IPS DF 6.9 (cell line): ENCODE results near the gene OR6C75.
"Not testable (repeated sequence)": the region's sequence is repeated elsewhere in the genome, so short reads cannot be mapped to it uniquely, and the experiment has no call there.

Source experiments
- DNase-seq: peaks from one replicate; pipeline ENCODE4 v3.0.0-alpha.2; 2013; ENCODE audit warnings: low read depth, low spot score
- H3K27ac ChIP-seq: one replicate; pipeline ENCODE4 v1.5.1; 2013; ENCODE audit warnings: low read length, control low read depth
- H3K27me3 ChIP-seq: 2 replicates; pipeline ENCODE4 v1.6.1; 2013; ENCODE audit warnings: mild to moderate bottlenecking, low read length; ENCODE audit not compliant: control insufficient read depth, insufficient read depth
- H3K36me3 ChIP-seq: 2 replicates; pipeline ENCODE4 v1.6.1; 2013; ENCODE audit warnings: low read length; ENCODE audit not compliant: control insufficient read depth, insufficient read depth
- H3K4me1 ChIP-seq: 2 replicates; pipeline ENCODE4 v1.6.1; 2013; ENCODE audit warnings: low read length; ENCODE audit not compliant: control insufficient read depth, insufficient read depth
- H3K4me3 ChIP-seq: 2 replicates; pipeline ENCODE4 v1.5.1; 2013; ENCODE audit warnings: mild to moderate bottlenecking, low read length
- H3K9me3 ChIP-seq: 2 replicates; pipeline ENCODE4 v1.6.1; 2013; ENCODE audit warnings: low read length, inconsistent platforms; ENCODE audit not compliant: control insufficient read depth, insufficient read depth
- WGBS: extraction: QIAGEN DNeasy Blood & Tissue Kit; methylation state at CpG from one replicate; pipeline ENCODE4 v1.1.7; 2013; ENCODE audit warnings: mixed read lengths, missing lambda C conversion rate; ENCODE audit not compliant: insufficient read length, insufficient coverage; 5-methylcytosine and 5-hydroxymethylcytosine counted together

OR6C75 gene

DNA sequence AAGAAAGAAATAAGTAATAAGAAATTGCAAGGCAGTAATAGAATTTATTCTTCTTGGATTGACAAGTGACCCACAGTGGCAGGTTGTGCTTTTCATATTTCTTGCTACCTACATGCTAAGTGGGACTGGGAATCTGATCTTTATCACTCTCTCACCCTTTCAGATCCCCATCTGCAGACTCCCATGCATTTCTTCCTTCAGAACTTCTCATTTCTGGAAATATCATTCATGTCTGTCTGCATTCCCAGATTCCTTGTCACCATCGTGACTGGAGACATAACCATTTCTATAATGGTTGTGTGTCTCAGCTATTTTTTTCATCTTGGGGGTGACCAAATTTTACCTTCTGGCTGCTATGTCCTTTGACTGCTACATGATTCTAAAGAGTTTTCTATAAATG lies 33.6 kb downstream of the OR6C75 start:
- Histone ChIP-seq H3K4me3 (no peak overlapping the region), H3K27me3 (no peaks in the 10 kb centered on the region), H3K27ac (no peak overlapping the region), H3K36me3 (no peaks in the 10 kb centered on the region), H3K4me1 (no peaks in the 10 kb centered on the region), H3K9me3 (no peaks in the 10 kb centered on the region)
- DNase-seq: no peak
- WGBS: no CpG with 5 or more reads among the region's 1 CpG

DNA sequence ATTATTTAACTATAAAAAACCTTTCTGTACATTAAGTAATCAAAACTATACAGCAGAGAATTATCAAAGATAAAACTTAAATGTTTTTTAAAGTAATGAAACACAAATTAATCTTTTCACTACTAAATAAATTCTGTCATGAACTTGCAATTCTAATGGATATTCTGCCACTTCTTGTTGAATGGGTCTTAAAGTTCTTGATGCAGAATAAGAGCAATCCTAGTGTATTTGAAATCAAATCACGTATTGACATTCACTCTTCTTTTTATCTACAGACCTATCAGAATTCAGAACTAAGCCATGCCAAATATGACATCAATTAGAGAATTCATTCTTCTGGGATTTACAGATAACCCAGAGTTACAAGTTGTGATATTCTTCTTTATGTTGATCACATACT lies 37.5 kb downstream of the OR6C75 start, which contains the start of gene OR6C65:
TSS of gene OR6C65 (plus strand) at position 301 of the 400 bp plus-strand sequence. CDS start at position 301, 0 bp downstream.
- no peaks in the 10 kb centered on the region for H3K36me3 ChIP-seq
- no peaks in the 10 kb centered on the region for H3K4me1 ChIP-seq
- no peak within 1 kb of the TSS for H3K27ac ChIP-seq
- no peak for DNase-seq
- H3K9me3 ChIP-seq: no peaks in the 10 kb centered on the region
- H3K27me3 ChIP-seq: no peaks in the 10 kb centered on the region
- no peak within 1 kb of the TSS for H3K4me3 ChIP-seq
- WGBS: no CpG with 5 or more reads among the region's 1 CpG

DNA sequence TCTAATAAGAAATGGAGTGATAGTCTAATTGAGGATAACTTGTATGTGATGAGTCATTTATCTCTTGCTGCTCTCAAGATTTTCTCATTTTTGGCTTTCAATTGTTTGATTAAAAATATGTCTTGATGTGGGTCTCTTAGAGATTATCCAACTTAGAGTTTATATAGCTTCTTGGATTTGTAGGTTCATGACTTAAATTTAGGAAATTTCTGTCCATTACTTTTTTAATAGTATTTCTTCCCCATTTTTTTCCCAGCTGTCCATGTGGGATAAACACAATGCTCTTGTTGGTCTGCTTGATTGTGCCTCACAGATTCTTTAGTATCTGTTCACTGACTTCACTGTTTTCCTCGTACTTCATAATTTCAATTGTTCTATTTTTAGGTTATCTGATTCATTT lies 45.1 kb downstream of the OR6C75 start:
- WGBS: no CpG with 5 or more reads among the region's 1 CpG
- H3K4me3 ChIP-seq: no peak overlapping the region
- H3K27ac ChIP-seq: no peak overlapping the region
- no peaks in the 10 kb centered on the region for H3K4me1 ChIP-seq
- no peaks in the 10 kb centered on the region for H3K36me3 ChIP-seq
- H3K27me3 ChIP-seq: no peaks in the 10 kb centered on the region
- no peaks in the 10 kb centered on the region for H3K9me3 ChIP-seq
- no peak for DNase-seq

DNA sequence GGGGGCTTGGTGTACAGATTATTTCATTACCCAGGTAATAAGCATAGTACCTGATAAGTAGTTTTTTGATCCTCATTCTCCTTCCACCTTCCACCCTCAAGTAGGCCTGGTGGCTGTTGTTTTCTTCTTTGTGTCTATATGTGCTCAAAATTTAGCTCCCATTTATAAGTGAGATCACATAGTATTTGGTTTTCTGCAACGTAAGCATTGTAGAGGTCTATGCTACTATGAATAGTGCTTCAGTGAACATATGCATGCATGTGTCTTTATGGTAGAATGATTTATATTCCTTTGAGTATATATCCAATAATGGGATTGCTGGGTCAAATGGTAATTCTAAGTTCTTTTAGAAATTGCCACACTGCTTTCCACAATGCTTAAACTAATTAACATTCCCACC lies 46.4 kb downstream of the OR6C75 start:
- WGBS: no CpG with 5 or more reads among the region's 1 CpG
- H3K27ac ChIP-seq, H3K27me3 ChIP-seq, H3K4me1 ChIP-seq, H3K4me3 ChIP-seq, DNase-seq, H3K36me3 ChIP-seq, H3K9me3 ChIP-seq: not testable (repeated sequence)

DNA sequence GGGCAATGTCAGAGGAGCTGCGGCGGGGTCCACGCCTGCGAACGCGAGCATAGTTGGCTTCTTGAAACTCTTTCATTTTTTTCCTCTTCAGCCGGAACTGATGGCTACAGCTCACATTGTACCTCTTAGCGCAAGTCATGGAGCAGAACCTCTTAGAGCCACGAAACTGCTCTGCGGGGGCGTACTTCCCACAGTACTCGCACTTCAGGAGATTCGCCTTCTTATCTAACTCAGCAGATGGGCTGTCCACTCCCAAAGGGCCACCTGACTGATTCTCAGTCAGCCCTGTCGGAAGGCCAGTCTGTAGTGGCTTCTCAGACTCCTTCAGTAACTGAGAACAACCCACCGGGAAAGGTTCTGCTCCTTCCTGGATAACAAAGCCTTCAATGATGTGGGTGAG lies 49.4 kb downstream of the OR6C75 start:
- not testable (repeated sequence) for H3K4me1 ChIP-seq, H3K27me3 ChIP-seq, H3K4me3 ChIP-seq, DNase-seq, H3K9me3 ChIP-seq, H3K36me3 ChIP-seq, H3K27ac ChIP-seq
- no CpG with 5 or more reads among the region's 15 CpGs for WGBS

DNA sequence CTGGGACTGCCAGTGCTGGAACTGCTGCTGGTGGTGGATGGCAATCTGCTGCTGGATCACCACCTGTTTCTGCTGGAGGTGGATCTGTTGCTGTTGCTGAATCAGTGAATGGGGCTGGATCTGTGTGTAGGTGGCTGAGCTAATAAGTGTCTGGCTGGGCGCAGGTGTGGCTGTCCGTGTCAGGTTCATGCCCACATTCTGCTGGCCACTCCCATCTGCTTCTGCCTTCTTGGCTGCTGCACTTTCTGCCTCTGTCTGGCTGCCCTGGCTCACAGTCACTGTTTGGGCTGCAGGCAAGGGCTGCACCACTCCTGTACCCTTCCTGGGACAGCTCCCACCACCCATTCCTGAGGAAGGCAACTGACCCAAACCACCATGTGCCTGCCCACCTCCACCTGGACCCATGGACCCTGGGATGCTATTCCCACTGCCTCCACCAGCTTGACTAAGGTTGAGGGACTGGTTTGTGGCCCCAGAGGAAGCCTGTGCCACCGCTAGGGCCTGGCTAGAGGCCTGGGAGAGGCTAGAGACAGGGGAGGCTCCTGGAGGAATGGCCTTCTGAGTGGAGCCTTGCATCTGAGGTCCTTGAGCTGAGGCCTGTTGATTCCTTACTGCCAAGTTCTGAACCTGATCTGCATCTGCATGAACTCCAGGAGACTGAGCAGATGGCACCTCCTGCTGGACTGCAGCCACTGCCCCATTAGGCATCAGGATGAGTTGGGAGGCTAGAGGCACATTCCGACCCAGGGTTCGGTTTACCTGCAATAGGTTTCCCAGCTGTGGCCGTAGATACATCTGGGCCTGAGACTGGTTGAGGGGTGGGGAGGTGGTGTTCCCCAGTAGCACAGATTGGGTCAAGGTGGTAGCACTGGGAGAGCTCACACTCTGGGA lies 51.0 kb downstream of the OR6C75 start:
- not testable (repeated sequence) for H3K4me1 ChIP-seq, DNase-seq

DNA sequence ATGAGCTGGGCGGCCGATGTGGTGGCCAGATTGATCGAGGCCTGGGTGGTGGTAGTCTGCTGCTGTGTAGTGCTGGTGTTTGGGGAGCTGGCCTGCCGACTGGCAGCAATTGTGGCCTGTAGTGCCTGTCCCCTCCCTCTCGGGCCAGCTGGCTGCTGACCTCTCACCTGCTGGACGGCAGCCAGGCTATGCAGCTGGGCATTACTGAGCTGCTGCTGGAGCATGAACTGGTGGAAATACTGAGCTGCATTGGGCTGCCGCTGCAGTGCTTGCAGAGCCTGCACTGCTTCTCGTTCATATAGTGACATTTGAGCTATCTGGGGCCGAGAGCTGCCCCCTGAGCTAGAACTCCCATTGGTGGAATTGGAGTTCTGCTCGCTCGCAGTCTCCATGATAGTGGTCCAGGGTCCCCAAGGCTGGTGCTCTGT lies 51.6 kb downstream of the OR6C75 start:
- not testable (repeated sequence) for H3K4me1 ChIP-seq, H3K27me3 ChIP-seq, H3K9me3 ChIP-seq, DNase-seq, H3K4me3 ChIP-seq, H3K27ac ChIP-seq, H3K36me3 ChIP-seq
- no CpG with 5 or more reads among the region's 11 CpGs for WGBS

More for the DNA sequence above, 51.0 kb downstream of the OR6C75 start:
- H3K4me3 ChIP-seq, H3K36me3 ChIP-seq, H3K27me3 ChIP-seq, H3K9me3 ChIP-seq, H3K27ac ChIP-seq: not testable (repeated sequence)
- WGBS: no CpG with 5 or more reads among the region's 6 CpGs

DNA sequence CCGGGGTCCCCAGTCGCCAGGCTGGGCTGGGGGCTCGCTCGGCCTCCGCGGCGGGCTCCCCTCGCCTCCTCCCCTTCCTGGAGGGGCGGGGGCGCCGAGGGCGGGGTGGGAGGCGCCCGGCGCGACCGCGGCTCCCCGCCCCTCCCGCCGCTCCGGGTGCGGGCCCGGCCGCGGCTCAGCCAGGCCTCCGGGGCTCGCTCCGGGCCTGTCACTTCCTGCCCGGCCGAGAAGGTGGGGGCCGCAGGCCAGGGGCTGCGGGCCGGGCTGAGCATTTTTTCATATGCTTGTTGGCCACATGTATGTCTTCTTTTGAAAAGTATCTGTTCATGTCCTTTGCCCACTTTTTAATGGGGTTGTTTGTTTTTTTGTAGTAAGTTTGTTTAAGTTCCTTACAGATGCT lies 52.1 kb downstream of the OR6C75 start:
- not testable (repeated sequence) for H3K4me3 ChIP-seq, H3K9me3 ChIP-seq, H3K27ac ChIP-seq, DNase-seq, H3K4me1 ChIP-seq, H3K27me3 ChIP-seq, H3K36me3 ChIP-seq
- no CpG with 5 or more reads among the region's 34 CpGs for WGBS

DNA sequence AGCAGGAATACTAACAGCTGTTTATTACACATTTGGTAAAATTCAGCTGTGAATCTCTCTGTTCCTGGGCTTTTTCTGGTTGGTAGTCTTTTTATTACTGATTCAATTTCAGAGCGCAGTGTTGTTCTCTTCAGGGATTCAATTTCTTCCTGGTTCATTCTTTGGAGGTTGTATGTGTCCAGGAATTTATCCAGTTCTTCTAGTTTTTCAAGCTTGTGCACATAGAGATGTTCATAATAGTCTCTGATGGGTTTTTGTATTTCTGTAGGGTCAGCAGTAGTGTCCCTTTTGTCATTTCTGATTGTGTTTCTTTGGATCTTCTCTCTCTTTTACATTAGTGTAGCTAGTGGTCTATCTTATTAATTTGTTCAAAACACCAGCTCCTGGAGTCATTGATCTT lies 54.2 kb downstream of the OR6C75 start:
- H3K27ac ChIP-seq: no peak overlapping the region
- H3K4me1 ChIP-seq: 0 out of 2 replicates have a peak, but pooled peaks cover 3% of the 10 kb centered on the region
- no peaks in the 10 kb centered on the region for H3K36me3 ChIP-seq
- no peaks in the 10 kb centered on the region for H3K9me3 ChIP-seq
- H3K27me3 ChIP-seq: no peaks in the 10 kb centered on the region
- H3K4me3 ChIP-seq: no peak overlapping the region
- no CpG with 5 or more reads among the region's 1 CpG for WGBS
- no peak for DNase-seq
